Liver (tissue), 9 donors: ENCODE results near the gene GTSE1. TPM values are rescaled to one million over a fixed set of nuclear protein-coding genes. Genes with fewer than 3 reads are reported as not detected.

Source experiments
- DNase-seq: peaks from one replicate; pipeline ENCODE4 v3.0.0-alpha.2; 2017; ENCODE audit warnings: low spot score
- H3K27ac ChIP-seq, 2 donors: one replicate each; pipeline ENCODE4 v1.7.0; 2013; ENCODE audit warnings: inconsistent platforms in 2 of 2, low read length in 2 of 2, control low read depth in 1 of 2, low read depth in 1 of 2, mild to moderate bottlenecking in 1 of 2
- H3K27me3 ChIP-seq, 4 donors: one replicate each; pipeline versions ENCODE4 v1.6.1 to v1.7.0; 2013; ENCODE audit warnings: low read length in 3 of 4, inconsistent platforms in 1 of 4, mild to moderate bottlenecking in 1 of 4, moderate library complexity in 1 of 4; ENCODE audit not compliant: control insufficient read depth in 4 of 4, insufficient read depth in 4 of 4
- H3K36me3 ChIP-seq, 4 donors: one replicate each; pipeline versions ENCODE4 v1.6.1 to v1.7.0; 2013; ENCODE audit warnings: low read length in 3 of 4, mild to moderate bottlenecking in 3 of 4, low read depth in 1 of 4, moderate library complexity in 1 of 4; ENCODE audit not compliant: control insufficient read depth in 4 of 4, insufficient read depth in 3 of 4
- H3K4me1 ChIP-seq, 4 donors: one replicate each; pipeline versions ENCODE4 v1.6.1 to v1.7.0; 2013; ENCODE audit warnings: low read length in 3 of 4, mild to moderate bottlenecking in 3 of 4, moderate library complexity in 1 of 4; ENCODE audit not compliant: control insufficient read depth in 4 of 4, insufficient read depth in 4 of 4
- H3K4me3 ChIP-seq, 3 donors: one replicate each; pipeline versions ENCODE4 v1.6.1 to v1.7.0; 2013; ENCODE audit warnings: low read length in 3 of 3, control low read depth in 1 of 3, low read depth in 1 of 3, mild to moderate bottlenecking in 1 of 3
- H3K9ac ChIP-seq, 2 donors: one replicate each; pipeline ENCODE4 v1.7.0; 2013; ENCODE audit warnings: low read length in 2 of 2, mild to moderate bottlenecking in 2 of 2, moderate library complexity in 2 of 2, control low read depth in 1 of 2, low read depth in 1 of 2
- H3K9me3 ChIP-seq, 4 donors: one replicate each; pipeline versions ENCODE4 v1.6.1 to v1.7.0; 2013; ENCODE audit warnings: low read length in 3 of 4; ENCODE audit not compliant: control insufficient read depth in 4 of 4
- CTCF ChIP-seq: fragments of 150-350 bp; IDR thresholded peaks from 2 replicates; pipeline ENCODE4 v1.5.1; 2017; ENCODE audit warnings: improper control_type of control experiment, low read depth, low read length; ENCODE audit not compliant: missing input control
- EGR1 ChIP-seq, 2 donors: IDR thresholded peaks; 2 replicates each; pipeline ENCODE4 v1.6.1; 2016 to 2018; ENCODE audit warnings: antibody characterized with exemption in 2 of 2, low read depth in 2 of 2
- FOXA2 ChIP-seq: IDR thresholded peaks from 2 replicates; pipeline ENCODE4 v1.6.1; 2016; ENCODE audit warnings: antibody characterized with exemption
- HNF4A ChIP-seq, 2 donors: conservative IDR thresholded peaks; 2 replicates each; pipeline ENCODE4 v1.6.1; 2016; ENCODE audit warnings: antibody characterized with exemption in 2 of 2, mild to moderate bottlenecking in 2 of 2
- HNF4G ChIP-seq: IDR thresholded peaks from 2 replicates; pipeline ENCODE4 v1.6.1; 2016; ENCODE audit warnings: antibody characterized with exemption
- NR2F2 ChIP-seq: IDR thresholded peaks from 2 replicates; pipeline ENCODE4 v1.6.1; 2016; ENCODE audit warnings: antibody characterized with exemption
- RAD21 ChIP-seq, 2 donors: IDR thresholded peaks; 2 replicates each; pipeline ENCODE4 v1.6.1; 2016; ENCODE audit warnings: antibody characterized with exemption in 2 of 2, mild to moderate bottlenecking in 2 of 2
- REST ChIP-seq: IDR thresholded peaks from 2 replicates; pipeline ENCODE4 v1.6.1; 2016; ENCODE audit warnings: antibody characterized with exemption, mild to moderate bottlenecking
- RXRA ChIP-seq, 2 donors: IDR thresholded peaks; 2 replicates each; pipeline ENCODE4 v1.6.1; 2017 to 2018; ENCODE audit warnings: antibody characterized with exemption in 2 of 2, mild to moderate bottlenecking in 1 of 2
- TAF1 ChIP-seq: conservative IDR thresholded peaks from 2 replicates; pipeline ENCODE4 v1.6.1; 2016; ENCODE audit warnings: antibody characterized with exemption, mild to moderate bottlenecking
- YY1 ChIP-seq: IDR thresholded peaks from 2 replicates; pipeline ENCODE4 v1.6.1; 2016; ENCODE audit warnings: antibody characterized with exemption, mild to moderate bottlenecking
- ZBTB33 ChIP-seq: IDR thresholded peaks from 2 replicates; pipeline ENCODE4 v1.6.1; 2016; ENCODE audit warnings: antibody characterized with exemption
- WGBS: extraction: QIAGEN DNeasy Blood & Tissue Kit; methylation state at CpG from one replicate; pipeline ENCODE4 v1.1.7; 2013; 5-methylcytosine and 5-hydroxymethylcytosine counted together
- polyA plus RNA-seq, 2 donors: library from polyadenylated mRNA; stranded (reverse) in 1 of 2; unstranded in 1 of 2; fragments of 200-250 nt in 1 of 2; fragments of >200 nt in 1 of 2; fragmentation: Nextera tagmentation in 1 of 2; extraction: Ambion mirVana in 1 of 2; gene quantifications; one replicate each; pipeline versions ENCODE4 v1.2.1 to v1.2.3, GENCODE V29; 2013 to 2015
- total RNA-seq, 2 donors: library from RNA; depleted of rRNA; stranded (reverse); fragments of >200 nt; gene quantifications; one replicate each; pipeline ENCODE4 v1.2.3, GENCODE V29; 2014
- TF ChIP-seq, protein P1 (sequence below): IDR thresholded peaks from 2 replicates; pipeline ENCODE4 v1.6.1; 2016; ENCODE audit warnings: antibody characterized with exemption
- donor health status: healthy.
- donor health status: healthy.
- donor health status: healthy.
- donor health status: healthy.
- donor health status: healthy.

GTSE1 gene
- total and polyA plus RNA-seq, 4 donors = 0.17 to 13.9 (median 0.85) TPM

GRCh38 chr22:46368422-46368821 is 71.8 kb downstream of the GTSE1 start:
- TF ChIP-seq HNF4G = no peak
- TF ChIP-seq RAD21 (IDR thresholded peaks at IDR 0.05) = no peak
- TF ChIP-seq, protein P1, sequence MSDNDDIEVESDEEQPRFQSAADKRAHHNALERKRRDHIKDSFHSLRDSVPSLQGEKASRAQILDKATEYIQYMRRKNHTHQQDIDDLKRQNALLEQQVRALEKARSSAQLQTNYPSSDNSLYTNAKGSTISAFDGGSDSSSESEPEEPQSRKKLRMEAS = no peak
- no peak for DNase-seq

DNA sequence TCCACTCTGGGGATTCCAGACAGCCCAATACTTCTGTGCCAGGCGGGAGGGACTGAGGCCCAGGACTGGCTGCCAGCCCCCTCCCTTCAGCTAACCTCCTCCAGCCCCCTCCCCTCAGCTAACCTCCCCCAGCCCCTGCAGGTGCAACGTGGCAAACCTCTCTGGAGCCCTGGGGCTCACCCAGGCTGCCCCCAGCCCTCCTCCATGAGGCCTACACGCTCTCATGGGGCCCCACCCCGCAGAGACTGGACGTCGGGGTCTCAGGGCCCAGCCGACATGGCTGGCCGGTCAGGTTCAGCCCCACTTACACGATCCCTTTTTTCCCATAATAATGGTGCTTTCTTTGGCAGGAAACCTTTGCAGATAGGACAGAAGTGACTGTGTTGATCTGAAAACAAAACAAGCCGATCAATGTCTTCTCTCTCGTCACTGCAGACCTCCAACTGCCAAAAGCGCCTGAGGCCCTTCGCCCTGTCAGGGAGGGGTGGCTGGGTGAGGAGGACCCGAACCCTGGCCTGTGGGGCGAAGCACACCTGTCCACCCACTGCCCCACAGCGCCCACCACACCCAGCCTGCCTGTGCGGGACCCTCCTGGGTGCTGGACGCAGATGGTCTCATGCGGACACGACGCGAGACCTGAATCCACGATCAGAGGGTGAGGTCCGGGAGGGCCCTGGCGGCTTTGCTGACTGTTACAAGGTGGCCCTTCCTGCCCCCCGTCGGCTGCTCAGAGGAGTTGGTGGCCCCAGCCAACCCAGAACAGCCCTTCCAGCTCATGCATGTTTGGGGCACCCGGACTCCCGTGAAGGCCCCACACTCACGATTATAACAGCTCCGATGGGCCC is 72.4 kb downstream of the GTSE1 start:
- H3K4me3 ChIP-seq = no peak overlapping the region
- 74% methylated on average over 31 of the region's 31 CpGs for WGBS
- peak overlapping the region; percentile 64 to 86 for H3K27ac ChIP-seq
- peaks cover 14 to 54% (median 43%) of the 10 kb centered on the region in 4 donors for H3K4me1 ChIP-seq
- H3K9me3 ChIP-seq = no peaks in the 10 kb centered on the region
- no peaks in the 10 kb centered on the region for H3K36me3 ChIP-seq
- no peak for DNase-seq
- TF ChIP-seq RAD21 (IDR thresholded peaks at IDR 0.05) = no peak
- no peak for TF ChIP-seq REST
- TF ChIP-seq NR2F2 = no peak
- TF ChIP-seq HNF4A (conservative IDR thresholded peaks at IDR 0.05) = peak in 1 of 2 donors; percentile 64
- TF ChIP-seq TAF1 = no peak
- TF ChIP-seq RXRA (IDR thresholded peaks at IDR 0.05) = peak in 1 of 2 donors; percentile 39
- no peak overlapping the region for H3K9ac ChIP-seq
- H3K27me3 ChIP-seq = no peaks in the 10 kb centered on the region

More at GRCh38 chr22:46368422-46368821, 71.8 kb downstream of the GTSE1 start:
- H3K36me3 ChIP-seq = no peaks in the 10 kb centered on the region
- H3K9me3 ChIP-seq = no peaks in the 10 kb centered on the region
- 82% methylated on average over 12 of the region's 12 CpGs for WGBS
- H3K9ac ChIP-seq = no peak overlapping the region
- no peaks in the 10 kb centered on the region for H3K27me3 ChIP-seq
- H3K4me3 ChIP-seq = no peak overlapping the region
- peak overlapping the region; percentile 64 to 86 for H3K27ac ChIP-seq
- peaks cover 14 to 49% (median 41%) of the 10 kb centered on the region in 4 donors for H3K4me1 ChIP-seq

- Histone ChIP-seq H3K36me3 (no peaks in the 10 kb centered on the region), H3K9ac (peak overlapping the region in 1 of 2 donors; percentile 50), H3K27me3 (no peaks in the 10 kb centered on the region), H3K4me1 (peaks cover 16 to 61% (median 43%) of the 10 kb centered on the region in 4 donors), H3K4me3 (no peak overlapping the region), H3K9me3 (no peaks in the 10 kb centered on the region), H3K27ac (peak overlapping the region; percentile 69 to 86)
- TF ChIP-seq ZBTB33 = no peak
- TF ChIP-seq TAF1 = no peak
- no peak for TF ChIP-seq EGR1 (IDR thresholded peaks at IDR 0.05; ENCODE audit: low read depth in 2 of 2)
- no peak for TF ChIP-seq HNF4G
- TF ChIP-seq NR2F2 = no peak
- TF ChIP-seq YY1 = no peak
- no peak for TF ChIP-seq FOXA2
- TF ChIP-seq HNF4A (conservative IDR thresholded peaks at IDR 0.05) = no peak
- no peak for TF ChIP-seq CTCF
- no peak for DNase-seq
- 83% methylated on average over 25 of the region's 25 CpGs for WGBS
Observed at GRCh38 chr22:46369716-46370583, 73.3 kb downstream of the GTSE1 start.
